HL-60 (cell line): Measurements from ENCODE around the gene PAAF1.

Experiments used
- GABPA ChIP-seq: IDR thresholded peaks from 2 replicates; pipeline ENCODE4 v1.6.1; 2012; ENCODE audit warnings: low read depth
- POLR2AphosphoS5 ChIP-seq: IDR thresholded peaks from 2 replicates; pipeline ENCODE4 v1.6.1; 2012; ENCODE audit warnings: low read depth
- SPI1 ChIP-seq: IDR thresholded peaks from 2 replicates; pipeline ENCODE4 v1.6.1; 2012; ENCODE audit warnings: low read depth, mild to moderate bottlenecking, borderline replicate concordance
- TF ChIP-seq, protein P1 (sequence below): IDR thresholded peaks from one replicate; pipeline ENCODE4 v1.5.1; 2011; ENCODE audit warnings: low read length, control low read depth, inconsistent platforms; ENCODE audit not compliant: insufficient read depth
- TF ChIP-seq, protein P2 (sequence below): IDR thresholded peaks from 2 replicates; pipeline ENCODE4 v1.6.1; 2012; ENCODE audit warnings: low read depth; ENCODE audit not compliant: insufficient replicate concordance

DNA sequence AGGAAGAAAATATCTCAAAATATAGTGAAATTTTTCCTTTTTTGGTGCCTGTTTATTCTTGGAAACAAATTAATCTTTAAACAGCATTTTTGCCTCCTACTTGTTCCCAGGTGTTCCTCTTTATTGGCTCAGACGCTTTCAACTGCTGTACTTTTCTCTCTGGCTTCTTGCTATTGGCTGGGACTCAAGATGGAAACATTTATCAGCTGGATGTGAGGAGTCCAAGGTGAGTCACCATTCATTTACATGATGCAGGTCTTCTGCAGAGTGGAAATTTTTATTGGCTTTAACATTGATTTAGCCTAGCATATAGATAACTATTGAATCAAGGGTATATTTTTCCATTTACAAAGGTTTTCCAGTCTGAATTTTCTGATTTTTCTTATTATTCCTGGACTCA is 39.6 kb downstream of the PAAF1 start:
- TF ChIP-seq, protein P1, sequence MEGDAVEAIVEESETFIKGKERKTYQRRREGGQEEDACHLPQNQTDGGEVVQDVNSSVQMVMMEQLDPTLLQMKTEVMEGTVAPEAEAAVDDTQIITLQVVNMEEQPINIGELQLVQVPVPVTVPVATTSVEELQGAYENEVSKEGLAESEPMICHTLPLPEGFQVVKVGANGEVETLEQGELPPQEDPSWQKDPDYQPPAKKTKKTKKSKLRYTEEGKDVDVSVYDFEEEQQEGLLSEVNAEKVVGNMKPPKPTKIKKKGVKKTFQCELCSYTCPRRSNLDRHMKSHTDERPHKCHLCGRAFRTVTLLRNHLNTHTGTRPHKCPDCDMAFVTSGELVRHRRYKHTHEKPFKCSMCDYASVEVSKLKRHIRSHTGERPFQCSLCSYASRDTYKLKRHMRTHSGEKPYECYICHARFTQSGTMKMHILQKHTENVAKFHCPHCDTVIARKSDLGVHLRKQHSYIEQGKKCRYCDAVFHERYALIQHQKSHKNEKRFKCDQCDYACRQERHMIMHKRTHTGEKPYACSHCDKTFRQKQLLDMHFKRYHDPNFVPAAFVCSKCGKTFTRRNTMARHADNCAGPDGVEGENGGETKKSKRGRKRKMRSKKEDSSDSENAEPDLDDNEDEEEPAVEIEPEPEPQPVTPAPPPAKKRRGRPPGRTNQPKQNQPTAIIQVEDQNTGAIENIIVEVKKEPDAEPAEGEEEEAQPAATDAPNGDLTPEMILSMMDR: no peak
- no peak for TF ChIP-seq POLR2AphosphoS5
- no peak for TF ChIP-seq SPI1
- TF ChIP-seq, protein P2, sequence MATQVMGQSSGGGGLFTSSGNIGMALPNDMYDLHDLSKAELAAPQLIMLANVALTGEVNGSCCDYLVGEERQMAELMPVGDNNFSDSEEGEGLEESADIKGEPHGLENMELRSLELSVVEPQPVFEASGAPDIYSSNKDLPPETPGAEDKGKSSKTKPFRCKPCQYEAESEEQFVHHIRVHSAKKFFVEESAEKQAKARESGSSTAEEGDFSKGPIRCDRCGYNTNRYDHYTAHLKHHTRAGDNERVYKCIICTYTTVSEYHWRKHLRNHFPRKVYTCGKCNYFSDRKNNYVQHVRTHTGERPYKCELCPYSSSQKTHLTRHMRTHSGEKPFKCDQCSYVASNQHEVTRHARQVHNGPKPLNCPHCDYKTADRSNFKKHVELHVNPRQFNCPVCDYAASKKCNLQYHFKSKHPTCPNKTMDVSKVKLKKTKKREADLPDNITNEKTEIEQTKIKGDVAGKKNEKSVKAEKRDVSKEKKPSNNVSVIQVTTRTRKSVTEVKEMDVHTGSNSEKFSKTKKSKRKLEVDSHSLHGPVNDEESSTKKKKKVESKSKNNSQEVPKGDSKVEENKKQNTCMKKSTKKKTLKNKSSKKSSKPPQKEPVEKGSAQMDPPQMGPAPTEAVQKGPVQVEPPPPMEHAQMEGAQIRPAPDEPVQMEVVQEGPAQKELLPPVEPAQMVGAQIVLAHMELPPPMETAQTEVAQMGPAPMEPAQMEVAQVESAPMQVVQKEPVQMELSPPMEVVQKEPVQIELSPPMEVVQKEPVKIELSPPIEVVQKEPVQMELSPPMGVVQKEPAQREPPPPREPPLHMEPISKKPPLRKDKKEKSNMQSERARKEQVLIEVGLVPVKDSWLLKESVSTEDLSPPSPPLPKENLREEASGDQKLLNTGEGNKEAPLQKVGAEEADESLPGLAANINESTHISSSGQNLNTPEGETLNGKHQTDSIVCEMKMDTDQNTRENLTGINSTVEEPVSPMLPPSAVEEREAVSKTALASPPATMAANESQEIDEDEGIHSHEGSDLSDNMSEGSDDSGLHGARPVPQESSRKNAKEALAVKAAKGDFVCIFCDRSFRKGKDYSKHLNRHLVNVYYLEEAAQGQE: no peak
- TF ChIP-seq GABPA: no peak
